GM12878 (cell line): ENCODE data around the gene SASH1. TPM values are rescaled to one million over a fixed set of nuclear protein-coding genes. Genes with fewer than 3 reads are reported as not detected.

Experiments used
- E4F1 ChIP-seq: fragments of 450-650 bp; IDR thresholded peaks from 2 replicates; pipeline ENCODE4 v1.6.1; 2018; ENCODE audit warnings: borderline replicate concordance, mild to moderate bottlenecking; ENCODE audit not compliant: partially characterized antibody
- EGR1 ChIP-seq, 2 experiments: IDR thresholded peaks; 1 replicate in 1 of 2; 2 replicates in 1 of 2; pipeline ENCODE4 v1.6.1; 2011 to 2012; ENCODE audit warnings: low read depth in 2 of 2, low read length in 2 of 2, borderline replicate concordance in 1 of 2, mild to moderate bottlenecking in 1 of 2, moderate library complexity in 1 of 2
- HCFC1 ChIP-seq: fragments of 150-350 bp; IDR thresholded peaks from 2 replicates; pipeline ENCODE4 v1.6.1; 2014; ENCODE audit warnings: low read length
- NR2C2 ChIP-seq: IDR thresholded peaks from 2 replicates; pipeline ENCODE4 v1.6.1; 2011; ENCODE audit warnings: borderline replicate concordance, low read depth; ENCODE audit not compliant: control insufficient read depth, insufficient read length
- NR2F1 ChIP-seq: fragments of 450-650 bp; conservative IDR thresholded peaks from 2 replicates; pipeline ENCODE4 v1.6.1; 2017; ENCODE audit warnings: mild to moderate bottlenecking
- NRF1 ChIP-seq: conservative IDR thresholded peaks from 2 replicates; pipeline ENCODE4 v1.6.1; 2011; ENCODE audit warnings: mild to moderate bottlenecking, low read depth, low read length, improper control_type of control experiment
- PRDM15 ChIP-seq: fragments of 450-650 bp; formaldehyde crosslinking; IDR thresholded peaks from 2 replicates; pipeline ENCODE4 v1.4.0; 2020; ENCODE audit warnings: mild to moderate bottlenecking, moderate library complexity
- SMAD5 ChIP-seq: IDR thresholded peaks from 2 replicates; pipeline ENCODE4 v1.6.1; 2016; ENCODE audit warnings: antibody characterized with exemption, low read depth
- TARDBP ChIP-seq: IDR thresholded peaks from 2 replicates; pipeline ENCODE4 v1.6.1; 2016; ENCODE audit warnings: borderline replicate concordance
- USF1 ChIP-seq: IDR thresholded peaks from 2 replicates; pipeline ENCODE4 v1.6.1; 2011; ENCODE audit warnings: borderline replicate concordance, low read depth, mild to moderate bottlenecking, moderate library complexity, mixed read lengths, low read length; ENCODE audit not compliant: insufficient read depth; ENCODE audit errors: extremely low read length
- ZBTB11 ChIP-seq: fragments of 450-650 bp; formaldehyde crosslinking; IDR thresholded peaks from 2 replicates; pipeline ENCODE4 v1.5.0; 2022; ENCODE audit warnings: mild to moderate bottlenecking, missing genetic modification characterization
- ZBTB4 ChIP-seq: fragments of 450-650 bp; formaldehyde crosslinking; IDR thresholded peaks from 2 replicates; pipeline ENCODE4 v1.4.0; 2022; ENCODE audit warnings: mild to moderate bottlenecking, moderate library complexity
- ZNF622 ChIP-seq: fragments of 450-650 bp; IDR thresholded peaks from 2 replicates; pipeline ENCODE4 v1.6.1; 2017; ENCODE audit warnings: mild to moderate bottlenecking, inconsistent platforms
- ZZZ3 ChIP-seq: IDR thresholded peaks from 2 replicates; pipeline ENCODE4 v1.6.1; 2011; ENCODE audit warnings: low read depth; ENCODE audit not compliant: control insufficient read depth, insufficient read length
- polyA plus RNA-seq, 11 experiments: library from polyadenylated mRNA; depleted of rRNA in 4 of 11; unstranded in 6 of 11; stranded (reverse) in 5 of 11; fragments of >200 nt; fragmentation: Nextera tagmentation in 4 of 11; fragmentation: Illumina TruSeq in 1 of 11; extraction: Ambion mirVana in 4 of 11; extraction: Trizol in 1 of 11; gene quantifications; 1 replicate in 1 of 11; 2 replicates in 10 of 11; pipeline versions ENCODE4 v1.2.1 to v1.2.3, GENCODE V29; 2011 to 2016; ENCODE audit warnings: inconsistent platforms in 2 of 11, missing spikeins in 2 of 11, low read depth in 1 of 11
- total RNA-seq, 4 experiments: library from RNA; depleted of rRNA in 3 of 4; stranded (reverse); fragments of >200 nt in 3 of 4; fragmentation: Illumina TruSeq in 1 of 4; extraction: Trizol in 1 of 4; gene quantifications; 2 replicates each; pipeline versions ENCODE4 v1.2.1 to v1.2.3, GENCODE V29; 2013 to 2021

The SASH1 gene
- total and polyA plus RNA-seq, 10 of the 15 experiments (the other 5 are each of a cell fraction or from before 2014, with no cell fraction given) = 0.01 to 0.73 (median 0.14) TPM; not detected in 4

GRCh38 chr6:148591656-148592055 is 249.0 kb downstream of the SASH1 start (continued):
- no peak for TF ChIP-seq ZBTB4
- no peak for TF ChIP-seq PRDM15 (CRISPR knock-in tag)
- TF ChIP-seq ZZZ3 = no peak
- no peak for TF ChIP-seq USF1
- TF ChIP-seq ZNF622 = no peak
- TF ChIP-seq NR2F1 = no peak
- TF ChIP-seq NR2C2 = no peak
- TF ChIP-seq NRF1 = no peak
- no peak for TF ChIP-seq E4F1
- no peak for TF ChIP-seq HCFC1
- TF ChIP-seq TARDBP = no peak
- TF ChIP-seq EGR1 (IDR thresholded peaks at IDR 0.05; ENCODE audit: borderline replicate concordance in 1 of 2, low read depth in 2 of 2, low read length in 2 of 2) = no peak
- TF ChIP-seq ZBTB11 (CRISPR knock-in tag) = no peak
- TF ChIP-seq SMAD5 = no peak
- TF ChIP-seq, all 136 proteins: peak for 0
